ENCODE results near the gene RUSC1.

RUSC1 gene

DNA sequence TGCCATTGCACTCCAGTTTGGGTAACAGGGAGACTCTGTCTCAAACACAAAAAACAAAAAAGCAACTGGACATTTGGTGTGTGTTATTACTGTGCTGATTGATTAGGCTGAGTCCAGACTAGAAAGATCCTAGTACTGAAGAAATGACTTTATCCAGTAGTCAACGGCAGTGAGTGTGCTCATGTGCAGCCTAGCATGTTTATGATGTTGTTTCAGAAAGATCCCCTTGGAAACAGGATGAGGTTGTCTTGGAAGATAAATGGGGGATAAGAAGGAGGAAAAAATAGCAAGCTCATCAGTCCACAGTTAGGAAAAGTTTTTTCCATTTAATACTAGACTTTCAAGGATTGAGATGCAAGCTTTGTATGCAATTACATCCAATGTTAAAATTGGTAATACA lies 14.3 kb downstream of the RUSC1 start:
- Histone ChIP-seq H3K9me3 (ENCODE audit: severe bottlenecking) (no peaks in the 10 kb centered on the region), H3K27ac (ENCODE audit: poor library complexity, severe bottlenecking) (no peak overlapping the region), H3K27me3 (ENCODE audit: insufficient read depth, poor library complexity, severe bottlenecking) (no peaks in the 10 kb centered on the region), H3K4me3 (ENCODE audit: severe bottlenecking) (no peak overlapping the region), H3K4me1 (ENCODE audit: insufficient read depth, poor library complexity, severe bottlenecking) (no peaks in the 10 kb centered on the region), H3K36me3 (ENCODE audit: low read depth) (peaks cover 57% of the 10 kb centered on the region)
- TF ChIP-seq, protein P1, sequence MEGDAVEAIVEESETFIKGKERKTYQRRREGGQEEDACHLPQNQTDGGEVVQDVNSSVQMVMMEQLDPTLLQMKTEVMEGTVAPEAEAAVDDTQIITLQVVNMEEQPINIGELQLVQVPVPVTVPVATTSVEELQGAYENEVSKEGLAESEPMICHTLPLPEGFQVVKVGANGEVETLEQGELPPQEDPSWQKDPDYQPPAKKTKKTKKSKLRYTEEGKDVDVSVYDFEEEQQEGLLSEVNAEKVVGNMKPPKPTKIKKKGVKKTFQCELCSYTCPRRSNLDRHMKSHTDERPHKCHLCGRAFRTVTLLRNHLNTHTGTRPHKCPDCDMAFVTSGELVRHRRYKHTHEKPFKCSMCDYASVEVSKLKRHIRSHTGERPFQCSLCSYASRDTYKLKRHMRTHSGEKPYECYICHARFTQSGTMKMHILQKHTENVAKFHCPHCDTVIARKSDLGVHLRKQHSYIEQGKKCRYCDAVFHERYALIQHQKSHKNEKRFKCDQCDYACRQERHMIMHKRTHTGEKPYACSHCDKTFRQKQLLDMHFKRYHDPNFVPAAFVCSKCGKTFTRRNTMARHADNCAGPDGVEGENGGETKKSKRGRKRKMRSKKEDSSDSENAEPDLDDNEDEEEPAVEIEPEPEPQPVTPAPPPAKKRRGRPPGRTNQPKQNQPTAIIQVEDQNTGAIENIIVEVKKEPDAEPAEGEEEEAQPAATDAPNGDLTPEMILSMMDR (IDR thresholded peaks at IDR 0.05; ENCODE audit: poor library complexity, severe bottlenecking) = no peak
- ATAC-seq (ENCODE audit: low read depth) (no peak), DNase-seq (ENCODE audit: low spot score) (no peak)

DNA sequence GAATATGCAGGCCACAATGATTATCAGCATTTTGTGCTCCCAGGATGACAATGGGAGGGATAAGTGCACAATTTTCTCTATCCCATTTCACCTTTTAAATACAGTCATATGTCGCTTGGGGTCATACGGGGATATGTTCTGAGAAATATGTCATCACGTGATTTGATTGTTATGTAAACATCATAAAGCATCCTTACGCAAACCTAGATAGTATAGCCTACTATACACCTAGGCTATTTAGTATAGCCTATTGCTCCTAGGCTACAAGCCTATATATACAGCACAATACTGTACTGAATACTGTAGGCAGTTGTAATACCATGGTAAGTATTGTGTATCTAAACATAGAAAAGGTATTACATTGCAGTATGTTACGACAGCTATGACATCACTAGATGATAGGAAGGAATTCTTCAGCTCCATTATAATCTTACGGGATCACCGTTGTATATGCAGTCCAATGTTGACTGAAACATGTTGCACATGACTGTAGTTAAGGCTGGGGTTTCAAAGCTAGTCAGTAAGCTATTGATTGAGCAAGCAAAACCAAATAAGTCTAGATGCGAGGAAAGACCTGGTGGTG lies 18.9 kb downstream of the RUSC1 start:
- H3K9me3 ChIP-seq (ENCODE audit: severe bottlenecking) = no peaks in the 10 kb centered on the region
- H3K4me1 ChIP-seq (ENCODE audit: insufficient read depth, poor library complexity, severe bottlenecking) = no peaks in the 10 kb centered on the region
- H3K27me3 ChIP-seq (ENCODE audit: insufficient read depth, poor library complexity, severe bottlenecking) = no peaks in the 10 kb centered on the region
- H3K27ac ChIP-seq (ENCODE audit: poor library complexity, severe bottlenecking) = no peak overlapping the region
- no peak for DNase-seq (ENCODE audit: low spot score)
- H3K36me3 ChIP-seq (ENCODE audit: low read depth) = peaks cover 85% of the 10 kb centered on the region
- TF ChIP-seq, protein P1 (IDR thresholded peaks at IDR 0.05; ENCODE audit: poor library complexity, severe bottlenecking) = no peak
- no peak overlapping the region for H3K4me3 ChIP-seq (ENCODE audit: severe bottlenecking)
- no peak for ATAC-seq (ENCODE audit: low read depth)

DNA sequence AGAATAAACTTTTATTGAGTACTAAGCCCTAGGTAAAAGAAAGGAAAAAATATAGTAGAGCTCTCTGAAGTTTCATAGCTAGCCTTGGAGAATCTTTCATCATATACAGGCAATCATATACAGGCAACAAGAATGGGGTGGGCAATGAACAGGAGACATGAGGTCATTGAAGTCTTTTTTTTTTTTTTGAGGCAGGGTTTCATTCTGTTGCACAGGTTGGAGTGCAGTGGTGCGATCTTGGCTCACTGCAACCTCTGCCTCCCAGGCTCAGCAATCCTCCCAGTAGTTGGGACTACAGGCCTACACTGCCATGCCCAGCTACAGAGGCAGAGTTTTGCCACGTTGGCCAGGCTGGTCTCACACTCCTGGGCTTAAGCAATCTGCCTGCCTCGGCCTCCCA lies 22.1 kb downstream of the RUSC1 start:
- TF ChIP-seq, protein P1 (IDR thresholded peaks at IDR 0.05; ENCODE audit: poor library complexity, severe bottlenecking) = no peak
- Histone ChIP-seq H3K27ac (ENCODE audit: poor library complexity, severe bottlenecking) (no peak overlapping the region), H3K4me1 (ENCODE audit: insufficient read depth, poor library complexity, severe bottlenecking) (no peaks in the 10 kb centered on the region), H3K9me3 (ENCODE audit: severe bottlenecking) (no peaks in the 10 kb centered on the region), H3K36me3 (ENCODE audit: low read depth) (peaks cover 85% of the 10 kb centered on the region), H3K27me3 (ENCODE audit: insufficient read depth, poor library complexity, severe bottlenecking) (no peaks in the 10 kb centered on the region), H3K4me3 (ENCODE audit: severe bottlenecking) (no peak overlapping the region)
- ATAC-seq (ENCODE audit: low read depth) (no peak), DNase-seq (ENCODE audit: low spot score) (no peak)

DNA sequence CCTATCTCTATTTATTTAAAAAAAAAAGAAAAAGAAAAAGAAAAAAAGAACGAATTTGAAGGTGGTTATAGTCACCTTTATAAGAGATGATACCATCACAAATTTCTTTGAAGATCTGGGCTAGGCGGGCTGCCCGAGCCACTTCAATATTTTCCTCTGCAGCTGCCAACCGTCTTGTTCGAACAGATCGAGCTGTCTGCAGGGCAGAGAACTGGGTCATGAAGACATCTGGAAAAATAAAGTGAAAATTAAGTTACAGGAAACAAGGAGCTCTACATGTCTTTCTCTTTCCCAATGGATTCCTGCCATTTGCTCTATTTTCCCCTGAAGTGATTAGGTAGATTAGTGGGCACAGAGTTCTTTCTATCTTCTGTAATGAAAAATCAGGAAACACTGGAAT lies 31.9 kb downstream of the RUSC1 start:
- H3K27me3 ChIP-seq (ENCODE audit: insufficient read depth, poor library complexity, severe bottlenecking) = no peaks in the 10 kb centered on the region
- H3K9me3 ChIP-seq (ENCODE audit: severe bottlenecking) = no peaks in the 10 kb centered on the region
- no peak overlapping the region for H3K4me3 ChIP-seq (ENCODE audit: severe bottlenecking)
- TF ChIP-seq, protein P1 (IDR thresholded peaks at IDR 0.05; ENCODE audit: poor library complexity, severe bottlenecking) = no peak
- peaks cover 75% of the 10 kb centered on the region for H3K36me3 ChIP-seq (ENCODE audit: low read depth)
- H3K27ac ChIP-seq (ENCODE audit: poor library complexity, severe bottlenecking) = no peak overlapping the region
- no peaks in the 10 kb centered on the region for H3K4me1 ChIP-seq (ENCODE audit: insufficient read depth, poor library complexity, severe bottlenecking)
- no peak for DNase-seq (ENCODE audit: low spot score)
- ATAC-seq (ENCODE audit: low read depth) = no peak

DNA sequence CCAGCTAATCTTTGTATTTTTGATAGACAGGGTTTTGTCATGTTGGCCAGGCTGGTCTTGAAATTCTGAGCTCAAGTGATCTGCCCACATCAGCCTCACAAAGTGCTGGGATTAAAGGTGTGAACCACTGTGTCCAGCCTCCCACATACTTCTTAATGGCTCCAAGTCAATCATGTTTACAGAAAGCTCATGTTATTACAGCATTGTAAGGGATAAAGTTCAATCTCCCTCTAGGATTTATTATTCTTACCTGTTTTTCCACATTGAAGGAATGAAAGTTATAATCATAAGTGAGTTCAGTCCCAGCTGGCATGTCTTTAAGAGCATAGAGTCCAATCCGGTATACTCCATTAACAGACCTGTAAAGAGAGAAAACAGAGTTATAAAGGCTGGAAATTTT lies 39.4 kb downstream of the RUSC1 start:
- no peak overlapping the region for H3K27ac ChIP-seq (ENCODE audit: poor library complexity, severe bottlenecking)
- H3K36me3 ChIP-seq (ENCODE audit: low read depth) = peaks cover 45% of the 10 kb centered on the region
- TF ChIP-seq, protein P1 (IDR thresholded peaks at IDR 0.05; ENCODE audit: poor library complexity, severe bottlenecking) = no peak
- H3K4me1 ChIP-seq (ENCODE audit: insufficient read depth, poor library complexity, severe bottlenecking) = no peaks in the 10 kb centered on the region
- no peak for ATAC-seq (ENCODE audit: low read depth)
- no peak overlapping the region for H3K4me3 ChIP-seq (ENCODE audit: severe bottlenecking)
- DNase-seq (ENCODE audit: low spot score) = no peak
- H3K27me3 ChIP-seq (ENCODE audit: insufficient read depth, poor library complexity, severe bottlenecking) = no peaks in the 10 kb centered on the region
- H3K9me3 ChIP-seq (ENCODE audit: severe bottlenecking) = no peaks in the 10 kb centered on the region
